Measurements from ENCODE around the gene BCLAF3. TPM values are rescaled to one million over a fixed set of nuclear protein-coding genes. Genes with fewer than 3 reads are reported as not detected.

BCLAF3 gene
- total RNA-seq, 1 donor from 2014 or later: 11.8 TPM

GRCh38 chrX:20028588-20028987 lies 37.7 kb upstream of the BCLAF3 start:
- Histone ChIP-seq H3K9me3 (no peaks in the 10 kb centered on the region), H3K4me1 (no peaks in the 10 kb centered on the region), H3K27ac (no peak overlapping the region), H3K36me3 (no peaks in the 10 kb centered on the region), H3K27me3 (no peaks in the 10 kb centered on the region), H3K4me3 (no peak overlapping the region)
- TF ChIP-seq POLR2A (IDR thresholded peaks at IDR 0.05): no peak
- TF ChIP-seq CTCF (IDR thresholded peaks at IDR 0.05): no peak
- no peak for TF ChIP-seq POLR2AphosphoS5 (IDR thresholded peaks at IDR 0.05; ENCODE audit: insufficient read depth in 1 of 2, low read depth in 1 of 2)
- intact Hi-C loops (cut with DNase I): no loop called here
- no peak for DNase-seq (ENCODE audit: extremely low spot score in 2 of 2)

- DNase-seq (ENCODE audit: extremely low spot score in 2 of 2): no peak
These were observed 35.4 kb upstream of the BCLAF3 start for GRCh38 chrX:20026278-20026677.

GRCh38 chrX:20019672-20020365 lies 29.0 kb upstream of the BCLAF3 start:
- DNase-seq (ENCODE audit: extremely low spot score in 2 of 2): no peak

More at GRCh38 chrX:20026278-20026677, 35.4 kb upstream of the BCLAF3 start:
- H3K27me3 ChIP-seq: no peaks in the 10 kb centered on the region
- no peaks in the 10 kb centered on the region for H3K4me1 ChIP-seq
- no peaks in the 10 kb centered on the region for H3K36me3 ChIP-seq
- H3K9me3 ChIP-seq: no peaks in the 10 kb centered on the region
- no peak overlapping the region for H3K4me3 ChIP-seq
- H3K27ac ChIP-seq: no peak overlapping the region
- no peak for TF ChIP-seq POLR2A (IDR thresholded peaks at IDR 0.05)
- TF ChIP-seq POLR2AphosphoS5 (IDR thresholded peaks at IDR 0.05; ENCODE audit: insufficient read depth in 1 of 2, low read depth in 1 of 2): no peak
- no peak for TF ChIP-seq CTCF (IDR thresholded peaks at IDR 0.05)
- intact Hi-C loops (cut with DNase I): no loop called here

GRCh38 chrX:20016616-20016945 lies 25.7 kb upstream of the BCLAF3 start:
- intact Hi-C loops (cut with DNase I): no loop called here
- Histone ChIP-seq H3K27ac (no peak overlapping the region), H3K9me3 (no peaks in the 10 kb centered on the region), H3K4me1 (no peaks in the 10 kb centered on the region), H3K36me3 (no peaks in the 10 kb centered on the region), H3K27me3 (no peaks in the 10 kb centered on the region), H3K4me3 (no peak overlapping the region)
- no peak for TF ChIP-seq POLR2A (IDR thresholded peaks at IDR 0.05)
- TF ChIP-seq CTCF (IDR thresholded peaks at IDR 0.05): no peak
- TF ChIP-seq POLR2AphosphoS5 (IDR thresholded peaks at IDR 0.05; ENCODE audit: insufficient read depth in 1 of 2, low read depth in 1 of 2): no peak
- no peak for DNase-seq (ENCODE audit: extremely low spot score in 2 of 2)

More at GRCh38 chrX:20019672-20020365, 29.0 kb upstream of the BCLAF3 start:
- H3K27me3 ChIP-seq: no peaks in the 10 kb centered on the region
- H3K4me3 ChIP-seq: no peak overlapping the region
- H3K4me1 ChIP-seq: no peaks in the 10 kb centered on the region
- TF ChIP-seq POLR2AphosphoS5 (IDR thresholded peaks at IDR 0.05; ENCODE audit: insufficient read depth in 1 of 2, low read depth in 1 of 2) (no peak), CTCF (IDR thresholded peaks at IDR 0.05) (no peak), POLR2A (IDR thresholded peaks at IDR 0.05) (no peak)
- no peaks in the 10 kb centered on the region for H3K9me3 ChIP-seq
- intact Hi-C loops (cut with DNase I): no loop called here
- H3K36me3 ChIP-seq: no peaks in the 10 kb centered on the region
- no peak overlapping the region for H3K27ac ChIP-seq

- intact Hi-C loops (cut with DNase I): no loop called here
- TF ChIP-seq POLR2AphosphoS5 (IDR thresholded peaks at IDR 0.05; ENCODE audit: insufficient read depth in 1 of 2, low read depth in 1 of 2): no peak
- TF ChIP-seq CTCF (IDR thresholded peaks at IDR 0.05): no peak
- TF ChIP-seq POLR2A (IDR thresholded peaks at IDR 0.05): no peak
- Histone ChIP-seq H3K27ac (no peak overlapping the region), H3K36me3 (no peaks in the 10 kb centered on the region), H3K4me3 (no peak overlapping the region), H3K9me3 (no peaks in the 10 kb centered on the region), H3K27me3 (no peaks in the 10 kb centered on the region), H3K4me1 (no peaks in the 10 kb centered on the region)
- no peak for DNase-seq (ENCODE audit: extremely low spot score in 2 of 2)
These were observed 25.2 kb upstream of the BCLAF3 start for GRCh38 chrX:20015945-20016615.
